ENCODE results near the gene LRP4. TPM values are rescaled to one million over a fixed set of nuclear protein-coding genes. Genes with fewer than 3 reads are reported as not detected.

Gene LRP4
- total and polyA plus RNA-seq, 10 donors: 0.88 to 30.7 (median 19.9) TPM

GRCh38 chr11:46836431-46836830 is 81.9 kb downstream of the LRP4 start:
- TF ChIP-seq POLR2AphosphoS5 (IDR thresholded peaks at IDR 0.05) (no peak), POLR2A (IDR thresholded peaks at IDR 0.05) (no peak), CTCF (IDR thresholded peaks at IDR 0.05 in 8 of 11, conservative IDR thresholded peaks at IDR 0.05 in 3 of 11) (no peak)
- peaks cover 0 to 40% (median 3%) of the 10 kb centered on the region in 6 donors for H3K4me1 ChIP-seq
- H3K27me3 ChIP-seq (replicated peaks in 1 of 7): no peaks in the 10 kb centered on the region
- H3K4me3 ChIP-seq: no peak overlapping the region
- peaks cover 0 to 3% (median 0%) of the 10 kb centered on the region in 6 donors for H3K36me3 ChIP-seq
- H3K9me3 ChIP-seq: no peaks in the 10 kb centered on the region
- intact Hi-C loops (cut with DNase I; ENCODE audit: low total_unique reads): no loop called here
- no peak for DNase-seq
- WGBS, 5 donors: 84 to 94% (median 86%) methylated on average over 1 of the region's 1 CpG
- no peak overlapping the region for H3K27ac ChIP-seq

GRCh38 chr11:46835897-46836296 is 82.5 kb downstream of the LRP4 start:
- Histone ChIP-seq H3K4me1 (peaks cover 0 to 36% (median 3%) of the 10 kb centered on the region in 6 donors), H3K36me3 (no peaks in the 10 kb centered on the region), H3K9me3 (no peaks in the 10 kb centered on the region), H3K4me3 (no peak overlapping the region), H3K27ac (no peak overlapping the region), H3K27me3 (replicated peaks in 1 of 7) (no peaks in the 10 kb centered on the region)
- no peak for TF ChIP-seq POLR2AphosphoS5 (IDR thresholded peaks at IDR 0.05)
- TF ChIP-seq CTCF (IDR thresholded peaks at IDR 0.05 in 8 of 11, conservative IDR thresholded peaks at IDR 0.05 in 3 of 11): no peak
- no peak for TF ChIP-seq POLR2A (IDR thresholded peaks at IDR 0.05)
- DNase-seq: no peak
- intact Hi-C loops (cut with DNase I; ENCODE audit: low total_unique reads): no loop called here
- 71 to 88% (median 74%) methylated on average over 3 of the region's 3 CpGs for WGBS, 5 donors

GRCh38 chr11:46834821-46835220 is 83.5 kb downstream of the LRP4 start:
- Histone ChIP-seq H3K9me3 (no peaks in the 10 kb centered on the region), H3K27me3 (replicated peaks in 1 of 7) (no peaks in the 10 kb centered on the region), H3K4me1 (peaks cover 0 to 36% (median 3%) of the 10 kb centered on the region in 6 donors), H3K36me3 (no peaks in the 10 kb centered on the region), H3K27ac (no peak overlapping the region), H3K4me3 (no peak overlapping the region)
- intact Hi-C loops (cut with DNase I; ENCODE audit: low total_unique reads): no loop called here
- DNase-seq: no peak
- TF ChIP-seq POLR2A (IDR thresholded peaks at IDR 0.05) (no peak), POLR2AphosphoS5 (IDR thresholded peaks at IDR 0.05) (no peak), CTCF (IDR thresholded peaks at IDR 0.05 in 8 of 11, conservative IDR thresholded peaks at IDR 0.05 in 3 of 11) (no peak)
- WGBS, 5 donors: 89 to 97% (median 94%) methylated on average over 4 of the region's 4 CpGs

GRCh38 chr11:46832511-46833214 is 85.7 kb downstream of the LRP4 start:
- Histone ChIP-seq H3K9me3 (no peaks in the 10 kb centered on the region), H3K4me3 (no peak overlapping the region), H3K36me3 (no peaks in the 10 kb centered on the region), H3K27ac (no peak overlapping the region), H3K4me1 (peaks cover 0 to 28% (median 2%) of the 10 kb centered on the region in 6 donors), H3K27me3 (replicated peaks in 1 of 7) (no peaks in the 10 kb centered on the region)
- WGBS, 5 donors: 89 to 96% (median 92%) methylated on average over 5 of the region's 5 CpGs
- TF ChIP-seq CTCF (IDR thresholded peaks at IDR 0.05 in 8 of 11, conservative IDR thresholded peaks at IDR 0.05 in 3 of 11) (no peak), POLR2AphosphoS5 (IDR thresholded peaks at IDR 0.05) (no peak), POLR2A (IDR thresholded peaks at IDR 0.05) (no peak)
- intact Hi-C loops (cut with DNase I; ENCODE audit: low total_unique reads): no loop called here
- DNase-seq: no peak

All from spleen (tissue), 11 donors.